Adrenal gland (tissue), 19 donors: Measurements from ENCODE around the gene C1orf52. TPM values are rescaled to one million over a fixed set of nuclear protein-coding genes. Genes with fewer than 3 reads are reported as not detected.

Source experiments
- DNase-seq, 7 donors: peaks; one replicate each; pipeline ENCODE4 v3.0.0-alpha.2; 2019 to 2020
- H3K27ac ChIP-seq, 5 donors: fragments of 200-600 bp; sonication (generic) in 4 of 5; 1 replicate in 3 of 5; 2 replicates in 2 of 5; pipeline versions ENCODE4 v1.5.1 to v1.8.0; 2016 to 2020; ENCODE audit warnings: mild to moderate bottlenecking in 1 of 5
- H3K27me3 ChIP-seq: fragments of 200-600 bp; 2 replicates; pipeline ENCODE4 v1.8.0; 2021
- H3K36me3 ChIP-seq, 2 donors: fragments of 200-600 bp; replicated peaks in 1 of 2; 1 replicate in 1 of 2; 2 replicates in 1 of 2; pipeline versions ENCODE4 v1.5.1 to v1.8.0; 2018 to 2022
- H3K4me1 ChIP-seq, 2 donors: fragments of 200-600 bp; replicated peaks in 1 of 2; 1 replicate in 1 of 2; 2 replicates in 1 of 2; pipeline versions ENCODE4 v1.5.1 to v1.8.0; 2018 to 2021
- H3K4me3 ChIP-seq, 4 donors: fragments of 200-600 bp; sonication (generic) in 3 of 4; one replicate each; pipeline ENCODE4 v1.5.1; 2016 to 2018
- H3K9me3 ChIP-seq, 3 donors: fragments of 200-600 bp; sonication (generic) in 1 of 3; replicated peaks in 1 of 3; 1 replicate in 2 of 3; 2 replicates in 1 of 3; pipeline versions ENCODE4 v1.5.1 to v1.8.0; 2016 to 2021
- POLR2A ChIP-seq, 2 donors: fragments of 450-650 bp; IDR thresholded peaks; one replicate each; pipeline ENCODE4 v1.6.1; 2017; ENCODE audit warnings: antibody characterized with exemption in 2 of 2, mild to moderate bottlenecking in 2 of 2, moderate library complexity in 1 of 2
- WGBS, 4 donors: extraction: QIAGEN DNeasy Blood & Tissue Kit in 2 of 4; methylation state at CpG; one replicate each; pipeline versions ENCODE4 v1.1.5 to v1.1.7; 2013 to 2017; 5-methylcytosine and 5-hydroxymethylcytosine counted together
- intact Hi-C, 2 donors: fragments of 100-400 bp; cut with DNase I; formaldehyde crosslinking; loops; one replicate each; pipeline versions ENCODE4 v1.14.1 to v1.15.0; 2022 to 2023
- long read RNA-seq, 10 donors: library from polyadenylated mRNA in 3 of 10; unstranded in 2 of 10; stranded (forward) in 1 of 10; transcript quantifications; one replicate each; pipeline ENCODE4 v2.0.0 and lab custom pipeline, GENCODE V29; 2021 to 2026
- polyA plus RNA-seq, 3 donors: library from polyadenylated mRNA; stranded (reverse); fragments of 200-250 nt in 2 of 3; fragments of 350-450 nt in 1 of 3; fragmentation: Illumina TruSeq in 1 of 3; extraction: RNeasy Lipid Tissue Mini Kit (QIAGEN cat#74804) in 1 of 3; gene quantifications; one replicate each; pipeline ENCODE4 v1.2.3, GENCODE V29; 2013 to 2014
- total RNA-seq, 9 donors: library from RNA; depleted of rRNA in 4 of 9; stranded (reverse); fragments of >200 nt in 4 of 9; fragments of 120-200 nt in 1 of 9; fragmentation: NEBNext Ultra II Directional in 1 of 9; extraction: Animal tissue kit (Norgen Biotek cat#: 25700) in 1 of 9; gene quantifications; one replicate each; pipeline versions ENCODE4 v1.1.0 to v1.2.4, GENCODE V29; 2013 to 2023
- TF ChIP-seq, protein P1 (sequence below), 6 experiments: fragments of 450-650 bp in 4 of 6; fragments of 200-600 bp in 2 of 6; sonication (generic) in 1 of 6; IDR thresholded peaks; 1 replicate in 5 of 6; 2 replicates in 1 of 6; pipeline versions ENCODE4 v1.5.1 to v1.8.0; 2016 to 2021; ENCODE audit warnings: antibody characterized with exemption in 6 of 6, mild to moderate bottlenecking in 2 of 6, moderate library complexity in 1 of 6
- donor health status: healthy with polysubstance abuse.
- donor health status: Bipolar disorder and iron deficiency.
- donor health status: DM: yes; HTN: yes; CAD: no.
- donor health status: DM: no; HTN: no; CAD: no.
- donor health status: DM: no; HTN: no; CAD: no.
- donor health status: DM: yes; HTN: yes; CAD: no.

C1orf52 gene
- total RNA-seq (10 to 100 TPM in 8 of 9 donors, 1 to 10 TPM in 1; 6.5 to 28.9 (median 17.9) TPM), polyA plus RNA-seq (10 to 100 TPM; 18.0 to 29.1 (median 22.8) TPM)
- long read RNA-seq, donor 1, transcript C1orf52-201 (4 exons, 3,391 nt) = major isoform, 9 of 51 reads
- long read RNA-seq, donor 1, transcript C1orf52-203 (3 exons, 1,219 nt) = minor isoform, 8 of 51 reads
- long read RNA-seq, donor 1, partial matches to known transcripts = 34 of 51 reads
- long read RNA-seq, donor 1, other reads (novel, unspliced or antisense) = 0 of 51 reads
- long read RNA-seq, donor 2, transcript C1orf52-201 (4 exons, 3,391 nt) = major isoform, 9 of 33 reads
- long read RNA-seq, donor 2, transcript C1orf52-203 (3 exons, 1,219 nt) = minor isoform, 7 of 33 reads
- long read RNA-seq, donor 2, partial matches to known transcripts = 17 of 33 reads
- long read RNA-seq, donor 2, other reads (novel, unspliced or antisense) = 0 of 33 reads
- long read RNA-seq, donor 3, transcript C1orf52-201 (4 exons, 3,391 nt) = major isoform, 8 of 14 reads
- long read RNA-seq, donor 3, transcript C1orf52-203 (3 exons, 1,219 nt) = minor isoform, 6 of 14 reads
- long read RNA-seq, donor 3, partial matches to known transcripts = 0 of 14 reads
- long read RNA-seq, donor 3, other reads (novel, unspliced or antisense) = 0 of 14 reads
- long read RNA-seq, donor 4, transcript C1orf52-201 (4 exons, 3,391 nt) = major isoform, 12 of 27 reads
- long read RNA-seq, donor 4, transcript C1orf52-203 (3 exons, 1,219 nt) = minor isoform, 11 of 27 reads
- long read RNA-seq, donor 4, partial matches to known transcripts = 3 of 27 reads
- long read RNA-seq, donor 4, other reads (novel, unspliced or antisense) = 1 of 27 reads
- long read RNA-seq, donor 5, transcript C1orf52-201 (4 exons, 3,391 nt) = major isoform, 16 of 20 reads
- long read RNA-seq, donor 5, partial matches to known transcripts = 0 of 20 reads
- long read RNA-seq, donor 5, other reads (novel, unspliced or antisense) = 0 of 20 reads
- long read RNA-seq, donor 6, transcript C1orf52-201 (4 exons, 3,391 nt) = major isoform, 10 of 16 reads
- long read RNA-seq, donor 6, transcript C1orf52-203 (3 exons, 1,219 nt) = minor isoform, 5 of 16 reads
- long read RNA-seq, donor 6, partial matches to known transcripts = 0 of 16 reads
- long read RNA-seq, donor 6, other reads (novel, unspliced or antisense) = 1 of 16 reads
- long read RNA-seq, donor 7, transcript C1orf52-201 (4 exons, 3,391 nt) = major isoform, 5 of 7 reads
- long read RNA-seq, donor 7, partial matches to known transcripts = 0 of 7 reads
- long read RNA-seq, donor 7, other reads (novel, unspliced or antisense) = 0 of 7 reads
- long read RNA-seq, donor 8, transcript C1orf52-203 (3 exons, 1,219 nt) = major isoform, 16 of 26 reads
- long read RNA-seq, donor 8, transcript C1orf52-201 (4 exons, 3,391 nt) = minor isoform, 10 of 26 reads
- long read RNA-seq, donor 8, partial matches to known transcripts = 0 of 26 reads
- long read RNA-seq, donor 8, other reads (novel, unspliced or antisense) = 0 of 26 reads
- long read RNA-seq, donor 9, transcript C1orf52-201 (4 exons, 3,391 nt) = major isoform, 12 of 23 reads
- long read RNA-seq, donor 9, transcript C1orf52-203 (3 exons, 1,219 nt) = minor isoform, 6 of 23 reads
- long read RNA-seq, donor 9, partial matches to known transcripts = 5 of 23 reads
- long read RNA-seq, donor 9, other reads (novel, unspliced or antisense) = 0 of 23 reads
- long read RNA-seq, donor 10, transcript C1orf52-203 (3 exons, 1,219 nt) = major isoform, 6 of 12 reads
- long read RNA-seq, donor 10, transcript C1orf52-201 (4 exons, 3,391 nt) = major isoform, 6 of 12 reads
- long read RNA-seq, donor 10, partial matches to known transcripts = 0 of 12 reads
- long read RNA-seq, donor 10, other reads (novel, unspliced or antisense) = 0 of 12 reads

DNA sequence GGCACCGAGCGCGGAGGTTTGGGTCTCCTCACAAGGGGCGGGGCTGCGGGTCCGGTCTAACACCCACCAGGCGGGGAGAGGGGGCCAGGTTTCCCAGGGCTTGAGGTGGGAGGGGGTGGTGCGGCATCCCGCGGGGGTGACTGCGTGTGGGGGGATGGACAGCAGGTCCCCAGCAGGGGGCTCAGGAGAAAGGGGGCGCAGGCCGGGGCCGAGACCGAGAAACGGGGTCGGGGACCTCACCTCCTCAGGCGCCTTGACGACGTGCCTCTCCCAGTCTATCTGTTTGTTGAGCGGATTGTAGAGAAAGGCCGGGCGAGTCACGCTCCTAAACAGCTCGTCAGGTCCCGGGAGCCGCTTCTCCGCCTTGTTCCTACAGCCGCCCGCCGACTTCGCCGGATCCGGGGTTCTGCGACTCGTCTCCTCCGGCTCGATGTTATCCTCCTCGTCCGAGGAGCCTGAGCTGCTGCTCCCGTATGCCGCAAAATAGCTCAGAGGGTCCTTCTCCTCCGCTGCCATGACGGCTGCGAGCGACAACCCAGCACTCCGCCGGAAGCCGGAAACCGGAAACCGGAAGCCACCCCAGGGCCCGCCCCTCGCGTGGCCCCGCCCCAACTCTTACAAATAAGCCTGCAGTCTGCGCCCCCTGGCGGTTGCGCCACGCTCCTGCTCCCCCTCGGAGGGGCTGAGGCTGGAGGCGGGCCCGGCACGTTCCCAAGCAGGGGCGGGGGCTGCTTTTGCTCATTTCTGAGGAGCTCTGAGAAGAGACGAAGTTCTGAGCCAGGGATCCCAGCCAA is at the start of gene C1orf52:
C1orf52 (minus strand) TSS at position 545 of the 794 bp plus-strand sequence; CDS start at position 516, 29 bp downstream.
- 0 to 2% (median 1%) methylated on average over 13 to 65 of the region's 65 CpGs for WGBS, 4 donors
- Histone ChIP-seq H3K4me3 (peak within 1 kb of the TSS; percentile 34 to 87 (median 74)), H3K27ac (peak within 1 kb of the TSS in 4 of 5 donors; percentile 34 to 89 (median 75)), H3K4me1 (peaks cover 17 to 33% of the 10 kb centered on the region in 2 donors), H3K27me3 (no peaks in the 10 kb centered on the region), H3K9me3 (no peaks in the 10 kb centered on the region), H3K36me3 (peaks cover 0 to 19% of the 10 kb centered on the region in 2 donors)
- DNase-seq = peak; percentile 92 to 97 (median 96)
- intact Hi-C loops = loop anchor here in 1 of 2 donors (5.0 to 10.0 kb wide), 3 partner anchors 57 to 317 kb away; partner anchors contain the start of gene SYDE2
- TF ChIP-seq POLR2A (IDR thresholded peaks at IDR 0.05) = peak in 1 of 2 donors; percentile 62
- TF ChIP-seq, protein P1, sequence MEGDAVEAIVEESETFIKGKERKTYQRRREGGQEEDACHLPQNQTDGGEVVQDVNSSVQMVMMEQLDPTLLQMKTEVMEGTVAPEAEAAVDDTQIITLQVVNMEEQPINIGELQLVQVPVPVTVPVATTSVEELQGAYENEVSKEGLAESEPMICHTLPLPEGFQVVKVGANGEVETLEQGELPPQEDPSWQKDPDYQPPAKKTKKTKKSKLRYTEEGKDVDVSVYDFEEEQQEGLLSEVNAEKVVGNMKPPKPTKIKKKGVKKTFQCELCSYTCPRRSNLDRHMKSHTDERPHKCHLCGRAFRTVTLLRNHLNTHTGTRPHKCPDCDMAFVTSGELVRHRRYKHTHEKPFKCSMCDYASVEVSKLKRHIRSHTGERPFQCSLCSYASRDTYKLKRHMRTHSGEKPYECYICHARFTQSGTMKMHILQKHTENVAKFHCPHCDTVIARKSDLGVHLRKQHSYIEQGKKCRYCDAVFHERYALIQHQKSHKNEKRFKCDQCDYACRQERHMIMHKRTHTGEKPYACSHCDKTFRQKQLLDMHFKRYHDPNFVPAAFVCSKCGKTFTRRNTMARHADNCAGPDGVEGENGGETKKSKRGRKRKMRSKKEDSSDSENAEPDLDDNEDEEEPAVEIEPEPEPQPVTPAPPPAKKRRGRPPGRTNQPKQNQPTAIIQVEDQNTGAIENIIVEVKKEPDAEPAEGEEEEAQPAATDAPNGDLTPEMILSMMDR (IDR thresholded peaks at IDR 0.05) = peak; percentile 90 to 100 (median 98)

DNA sequence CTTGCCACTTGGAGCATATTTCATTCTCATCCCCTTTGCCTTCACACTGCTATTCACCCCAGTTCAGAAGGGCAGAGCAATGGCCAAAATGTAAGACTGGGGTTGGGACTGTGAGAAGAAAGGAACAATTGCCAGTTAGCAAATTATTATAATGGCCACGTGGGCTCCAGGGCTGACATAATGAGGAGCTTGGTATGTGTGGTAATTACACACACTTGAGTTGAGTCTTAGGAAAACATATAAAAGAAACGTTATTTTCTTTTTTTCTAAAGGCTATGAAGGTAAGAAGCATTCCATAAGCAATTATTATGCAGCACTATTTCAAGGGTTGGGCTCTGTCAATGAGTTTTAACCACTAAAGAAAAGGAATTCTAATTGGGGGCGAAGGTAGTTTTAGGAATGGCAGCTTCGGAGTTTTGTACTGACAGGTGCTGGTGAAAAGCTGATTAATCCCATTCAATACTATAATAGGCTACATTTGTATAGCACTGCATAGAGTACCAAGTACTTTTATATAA is 49.4 kb upstream of the C1orf52 start:
- DNase-seq = no peak
- Histone ChIP-seq H3K4me1 (peaks cover 4% of the 10 kb centered on the region in 2 donors), H3K9me3 (no peaks in the 10 kb centered on the region), H3K36me3 (no peaks in the 10 kb centered on the region), H3K27me3 (no peaks in the 10 kb centered on the region), H3K4me3 (peak overlapping the region in 1 of 4 donors; percentile 12), H3K27ac (no peak overlapping the region)
- TF ChIP-seq, protein P1 (IDR thresholded peaks at IDR 0.05) = no peak
- TF ChIP-seq POLR2A (IDR thresholded peaks at IDR 0.05) = no peak
- WGBS, 4 donors = 62 to 69% (median 67%) methylated on average over 4 of the region's 4 CpGs
- intact Hi-C loops = loop anchor here (2.0 to 10.0 kb wide), 5 partner anchors 193 to 706 kb away; partner anchors contain the start of gene CCN1 (in 1 of the 2)
